AG04450 (cell line): Measurements from ENCODE around the gene EGLN2. TPM values are rescaled to one million over a fixed set of nuclear protein-coding genes. Genes with fewer than 3 reads are reported as not detected.
"Not testable (repeated sequence)": the region's sequence is repeated elsewhere in the genome, so short reads cannot be mapped to it uniquely, and the experiment has no call there.

ENCODE experiments used
- CTCF ChIA-PET: fragments of 300-600, 350-600 bp; formaldehyde crosslinking; extraction: SDS; loops from one replicate; lab custom pipeline; 2022; ENCODE audit warnings: antibody characterized with exemption, inconsistent platforms; lab: Charles Lee
- POLR2A ChIA-PET: fragments of 350-600 bp; formaldehyde crosslinking; extraction: SDS; loops from one replicate; lab custom pipeline; 2021; ENCODE audit warnings: antibody characterized with exemption, inconsistent platforms; lab: Yijun Ruan, JAX
- DNase-seq: peaks from one replicate; pipeline ENCODE4 v3.0.0-alpha.2; 2011; ENCODE audit warnings: low read depth, low spot score
- H3K27ac ChIP-seq: one replicate; pipeline ENCODE4 v1.5.1; 2012; ENCODE audit warnings: low read depth, low read length, control low read depth
- H3K27me3 ChIP-seq: one replicate; pipeline ENCODE4 v1.6.0; 2012; ENCODE audit warnings: low read length; ENCODE audit not compliant: control insufficient read depth, insufficient read depth
- H3K4me3 ChIP-seq: 2 replicates; pipeline ENCODE4 v1.5.1; 2011; ENCODE audit warnings: mild to moderate bottlenecking, low read depth, low read length, control low read depth
- H3K9me3 ChIP-seq: 2 replicates; pipeline ENCODE4 v1.5.1; 2012; ENCODE audit warnings: low read length; ENCODE audit not compliant: control insufficient read depth, insufficient read depth
- polyA plus RNA-seq: library from polyadenylated mRNA; depleted of rRNA; stranded (reverse); fragments of >200 nt; gene quantifications from 2 replicates; pipeline ENCODE4 v1.2.3, GENCODE V29; 2011
- TF ChIP-seq, protein P1 (sequence below): IDR thresholded peaks from 2 replicates; pipeline ENCODE4 v1.5.1; 2011; ENCODE audit warnings: low read depth, low read length, control low read depth, inconsistent platforms

Gene EGLN2
- polyA plus RNA-seq, 1 experiment, result 28.2 TPM

- DNase-seq, result no peak
- ChIA-PET CTCF (interaction anchor here (2.9 kb wide), 1 partner anchor 26 kb away, joined by 10 read pairs; no protein-coding TSS in a partner anchor), POLR2A (no interaction called here)
- Histone ChIP-seq H3K27ac (no peak overlapping the region), H3K27me3 (no peaks in the 10 kb centered on the region), H3K4me3 (no peak overlapping the region), H3K9me3 (no peaks in the 10 kb centered on the region; the same call in 1 of the 2 replicates)
- TF ChIP-seq, protein P1, sequence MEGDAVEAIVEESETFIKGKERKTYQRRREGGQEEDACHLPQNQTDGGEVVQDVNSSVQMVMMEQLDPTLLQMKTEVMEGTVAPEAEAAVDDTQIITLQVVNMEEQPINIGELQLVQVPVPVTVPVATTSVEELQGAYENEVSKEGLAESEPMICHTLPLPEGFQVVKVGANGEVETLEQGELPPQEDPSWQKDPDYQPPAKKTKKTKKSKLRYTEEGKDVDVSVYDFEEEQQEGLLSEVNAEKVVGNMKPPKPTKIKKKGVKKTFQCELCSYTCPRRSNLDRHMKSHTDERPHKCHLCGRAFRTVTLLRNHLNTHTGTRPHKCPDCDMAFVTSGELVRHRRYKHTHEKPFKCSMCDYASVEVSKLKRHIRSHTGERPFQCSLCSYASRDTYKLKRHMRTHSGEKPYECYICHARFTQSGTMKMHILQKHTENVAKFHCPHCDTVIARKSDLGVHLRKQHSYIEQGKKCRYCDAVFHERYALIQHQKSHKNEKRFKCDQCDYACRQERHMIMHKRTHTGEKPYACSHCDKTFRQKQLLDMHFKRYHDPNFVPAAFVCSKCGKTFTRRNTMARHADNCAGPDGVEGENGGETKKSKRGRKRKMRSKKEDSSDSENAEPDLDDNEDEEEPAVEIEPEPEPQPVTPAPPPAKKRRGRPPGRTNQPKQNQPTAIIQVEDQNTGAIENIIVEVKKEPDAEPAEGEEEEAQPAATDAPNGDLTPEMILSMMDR, result no peak
These were observed 18.4 kb upstream of the EGLN2 start for GRCh38 chr19:40780582-40780981.

DNA sequence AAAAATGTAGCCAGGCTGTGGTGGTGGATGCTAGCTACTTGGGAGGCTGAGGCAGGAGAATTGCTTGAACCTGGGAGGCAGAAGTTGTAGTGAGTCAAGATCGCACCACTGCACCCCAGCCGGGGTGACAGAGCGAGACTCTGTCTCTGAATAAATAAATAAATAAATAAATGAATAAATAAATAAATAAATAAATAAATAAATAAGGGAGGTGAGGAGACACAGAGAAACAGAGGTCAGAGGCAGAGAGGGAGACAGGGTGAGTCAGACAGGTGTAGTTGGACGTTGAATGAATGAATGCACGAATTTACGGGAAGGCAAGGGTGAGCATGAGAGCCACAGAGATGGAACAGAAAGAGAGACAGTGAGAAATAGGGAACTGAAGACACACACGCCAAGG, 17.9 kb upstream of the EGLN2 start:
- Histone ChIP-seq H3K9me3 (no peaks in the 10 kb centered on the region), H3K4me3 (no peak overlapping the region), H3K27me3 (no peaks in the 10 kb centered on the region), H3K27ac (no peak overlapping the region)
- TF ChIP-seq, protein P1, result no peak
- CTCF ChIA-PET, result interaction anchor here (2.9 kb wide), 1 partner anchor 25 kb away, joined by 10 read pairs; no protein-coding TSS in a partner anchor
- no peak for DNase-seq
- POLR2A ChIA-PET, result no interaction called here

GRCh38 chr19:40783711-40784110, 15.3 kb upstream of the EGLN2 start:
- DNase-seq, result no peak
- no peak overlapping the region for H3K4me3 ChIP-seq
- ChIA-PET POLR2A (no interaction called here), CTCF (interaction anchor here (0.7 kb wide), 1 partner anchor 940 kb away, joined by 3 read pairs; no protein-coding TSS in a partner anchor)
- TF ChIP-seq, protein P1, result no peak
- no peak overlapping the region for H3K27ac ChIP-seq
- H3K27me3 ChIP-seq, result no peaks in the 10 kb centered on the region
- H3K9me3 ChIP-seq, result no peaks in the 10 kb centered on the region

- H3K27me3 ChIP-seq, H3K27ac ChIP-seq, H3K4me3 ChIP-seq, H3K9me3 ChIP-seq, CTCF ChIA-PET, DNase-seq, POLR2A ChIA-PET: not testable (repeated sequence)
These were observed 14.8 kb upstream of the EGLN2 start for GRCh38 chr19:40784146-40784545.

GRCh38 chr19:40785526-40785925, 13.5 kb upstream of the EGLN2 start:
- ChIA-PET POLR2A (interaction anchor here (0.8 kb wide), 1 partner anchor 9 kb away, joined by 3 read pairs; no protein-coding TSS in a partner anchor), CTCF (no interaction called here)
- Histone ChIP-seq H3K9me3 (no peaks in the 10 kb centered on the region), H3K27me3 (no peaks in the 10 kb centered on the region), H3K27ac (no peak overlapping the region), H3K4me3 (no peak overlapping the region)
- TF ChIP-seq, protein P1, result no peak
- DNase-seq, result no peak
